Caki2 (cell line): ENCODE results near the gene NATD1. TPM values are rescaled to one million over a fixed set of nuclear protein-coding genes. Genes with fewer than 3 reads are reported as not detected.

Experiments
- DNase-seq: peaks from one replicate; pipeline ENCODE4 v3.0.0-alpha.2; 2015; ENCODE audit warnings: low read depth
- in situ Hi-C: cut with HindIII; loops from 2 replicates; pipeline ENCODE4 v1.10.0; 2016; ENCODE audit warnings: low sequenced_read_pairs, low pct_unique_long_range_greater_than_20kb, mixed read lengths
- total RNA-seq: library from RNA; depleted of rRNA; stranded (reverse); fragments of >200 nt; shearing (Covaris generic); gene quantifications from 2 replicates; pipeline ENCODE4 v1.2.3, GENCODE V29; 2014; ENCODE audit warnings: low replicate concordance

Gene NATD1
- total RNA-seq, 1 experiment from 2014 or later, result 0.10 TPM

- in situ Hi-C loops, result no loop called here
- no peak for DNase-seq
Measured at GRCh38 chr17:21292867-21293830, 39.9 kb upstream of the NATD1 start.

GRCh38 chr17:21291862-21292261, 38.7 kb upstream of the NATD1 start:
- no peak for DNase-seq
- in situ Hi-C loops, result no loop called here

GRCh38 chr17:21291357-21291756, 38.1 kb upstream of the NATD1 start:
- no peak for DNase-seq
- in situ Hi-C loops, result no loop called here

- no peak for DNase-seq
- in situ Hi-C loops, result no loop called here
Measured at GRCh38 chr17:21289902-21290571, 36.8 kb upstream of the NATD1 start.

- in situ Hi-C loops, result no loop called here
- DNase-seq, result no peak
Measured at GRCh38 chr17:21289175-21289901, 36.1 kb upstream of the NATD1 start.

GRCh38 chr17:21288571-21289017, 35.4 kb upstream of the NATD1 start:
- in situ Hi-C loops, result no loop called here
- no peak for DNase-seq

GRCh38 chr17:21287703-21288449, 34.7 kb upstream of the NATD1 start:
- DNase-seq, result peak; percentile 98
- in situ Hi-C loops, result no loop called here

GRCh38 chr17:21286909-21287702, 33.9 kb upstream of the NATD1 start:
- DNase-seq, result no peak
- in situ Hi-C loops, result no loop called here

- peak; percentile 91 for DNase-seq
- in situ Hi-C loops, result no loop called here
Measured at GRCh38 chr17:21286066-21286770, 33.0 kb upstream of the NATD1 start.

GRCh38 chr17:21285164-21286065, 32.2 kb upstream of the NATD1 start:
- in situ Hi-C loops, result no loop called here
- peak; percentile 41 for DNase-seq

GRCh38 chr17:21284319-21285163, 31.3 kb upstream of the NATD1 start, which contains the start of gene MAP2K3:
Gene MAP2K3 (plus strand): TSS chr17:21284711. CDS start chr17:21284921, 210 bp downstream.
- DNase-seq, result peak; percentile 97
- in situ Hi-C loops, result no loop called here

- in situ Hi-C loops, result no loop called here
- no peak for DNase-seq
Measured at GRCh38 chr17:21283482-21284318, 30.5 kb upstream of the NATD1 start.

GRCh38 chr17:21282850-21283249, 29.6 kb upstream of the NATD1 start:
- in situ Hi-C loops, result no loop called here

GRCh38 chr17:21282231-21282630, 29.0 kb upstream of the NATD1 start:
- DNase-seq, result peak; percentile 75
- in situ Hi-C loops, result no loop called here

More at GRCh38 chr17:21282850-21283249, 29.6 kb upstream of the NATD1 start:
- no peak for DNase-seq
